NCI-H128 (cell line): Measurements from ENCODE around the gene CATSPER1.
"Not testable (repeated sequence)": the region's sequence is repeated elsewhere in the genome, so short reads cannot be mapped to it uniquely, and the experiment has no call there.

ENCODE experiments used
- DNase-seq: peaks from one replicate; lab custom pipeline; 2025; ENCODE audit not compliant: unreplicated experiment; lab: John Stamatoyannopoulos, UW

Gene CATSPER1

GRCh38 chr11:66051766-66052663 lies 25.7 kb upstream of the CATSPER1 start, which contains the start of gene SF3B2:
Gene SF3B2 (plus strand): TSS chr11:66052364. CDS start chr11:66052385, 21 bp downstream.
- peak; percentile 97 for DNase-seq

GRCh38 chr11:66051371-66051765 lies 25.1 kb upstream of the CATSPER1 start:
- no peak for DNase-seq

GRCh38 chr11:66050581-66051231 lies 24.4 kb upstream of the CATSPER1 start:
- DNase-seq = no peak

GRCh38 chr11:66048547-66049323 lies 22.5 kb upstream of the CATSPER1 start, which contains the start of gene GAL3ST3:
Gene GAL3ST3 (minus strand): TSS chr11:66049161. CDS start chr11:66045415, 3,746 bp downstream.
- peak; percentile 12 for DNase-seq

GRCh38 chr11:66047541-66048365 lies 21.5 kb upstream of the CATSPER1 start:
- no peak for DNase-seq

GRCh38 chr11:66046901-66047300 lies 20.6 kb upstream of the CATSPER1 start:
- DNase-seq = no peak

- DNase-seq = peak; percentile 39
Measured at GRCh38 chr11:66045177-66045639, 18.9 kb upstream of the CATSPER1 start.

GRCh38 chr11:66044757-66045156 lies 18.5 kb upstream of the CATSPER1 start:
- no peak for DNase-seq

GRCh38 chr11:66042996-66043906 lies 17.0 kb upstream of the CATSPER1 start:
- DNase-seq = no peak

GRCh38 chr11:66042227-66042995 lies 16.1 kb upstream of the CATSPER1 start:
- no peak for DNase-seq

GRCh38 chr11:66039765-66040164 lies 13.5 kb upstream of the CATSPER1 start:
- no peak for DNase-seq

- no peak for DNase-seq
Measured at GRCh38 chr11:66037327-66037726, 11.0 kb upstream of the CATSPER1 start.

GRCh38 chr11:66036334-66036710 lies 10.0 kb upstream of the CATSPER1 start:
- DNase-seq = no peak

- no peak for DNase-seq
Measured at GRCh38 chr11:66035653-66036333, 9.5 kb upstream of the CATSPER1 start.

- DNase-seq = no peak
Measured at GRCh38 chr11:66032957-66033735, 6.9 kb upstream of the CATSPER1 start.

GRCh38 chr11:66023186-66023440 lies 3.2 kb downstream of the CATSPER1 start:
- not testable (repeated sequence) for DNase-seq

GRCh38 chr11:66022401-66023185 lies 3.7 kb downstream of the CATSPER1 start:
- peak; percentile 53 for DNase-seq
